ENCODE data around the gene WDR89. TPM values are rescaled to one million over a fixed set of nuclear protein-coding genes. Genes with fewer than 3 reads are reported as not detected.

The WDR89 gene
- total and polyA plus RNA-seq, 4 donors: 3.3 to 9.2 (median 5.5) TPM

- DNase-seq (ENCODE audit: low spot score): no peak
- no peak overlapping the region for H3K27ac ChIP-seq (ENCODE audit: low read depth in 1 of 2, low read length in 2 of 2)
- H3K9ac ChIP-seq (ENCODE audit: low read depth in 1 of 2, low read length in 2 of 2): no peak overlapping the region
- H3K4me1 ChIP-seq (ENCODE audit: control insufficient read depth in 4 of 4, insufficient read depth in 4 of 4, low read length in 3 of 4): no peaks in the 10 kb centered on the region
- H3K4me3 ChIP-seq (ENCODE audit: low read depth in 1 of 3, low read length in 3 of 3): no peak overlapping the region
- 93% methylated on average over 5 of the region's 5 CpGs for WGBS
- no peaks in the 10 kb centered on the region for H3K9me3 ChIP-seq (ENCODE audit: control insufficient read depth in 4 of 4, low read length in 3 of 4)
- no peaks in the 10 kb centered on the region for H3K27me3 ChIP-seq (ENCODE audit: control insufficient read depth in 4 of 4, insufficient read depth in 4 of 4, low read length in 3 of 4)
- H3K36me3 ChIP-seq (ENCODE audit: control insufficient read depth in 4 of 4, insufficient read depth in 3 of 4, low read depth in 1 of 4, low read length in 3 of 4): peaks cover 3 to 8% (median 7%) of the 10 kb centered on the region in 4 donors
- TF ChIP-seq HNF4G (IDR thresholded peaks at IDR 0.05): no peak
- no peak for TF ChIP-seq NR2F2 (IDR thresholded peaks at IDR 0.05)
- no peak for TF ChIP-seq ATF3 (IDR thresholded peaks at IDR 0.05)
- no peak for TF ChIP-seq SP1 (IDR thresholded peaks at IDR 0.05)
- TF ChIP-seq JUND (IDR thresholded peaks at IDR 0.05): no peak
- TF ChIP-seq HNF4A (conservative IDR thresholded peaks at IDR 0.05): no peak
- TF ChIP-seq TAF1 (conservative IDR thresholded peaks at IDR 0.05): no peak
- no peak for TF ChIP-seq MAX (IDR thresholded peaks at IDR 0.05)
- no peak for TF ChIP-seq GABPA (IDR thresholded peaks at IDR 0.05 in 1 of 2, conservative IDR thresholded peaks at IDR 0.05 in 1 of 2)
- no peak for TF ChIP-seq REST (IDR thresholded peaks at IDR 0.05)
- no peak for TF ChIP-seq EGR1 (IDR thresholded peaks at IDR 0.05; ENCODE audit: low read depth in 2 of 2)
- no peak for TF ChIP-seq FOXA2 (IDR thresholded peaks at IDR 0.05)
- no peak for TF ChIP-seq FOXA1 (IDR thresholded peaks at IDR 0.05)
- no peak for TF ChIP-seq CTCF (IDR thresholded peaks at IDR 0.05; ENCODE audit: low read depth, low read length, missing input control)
Measured at GRCh38 chr14:63603749-63604277, 37.9 kb downstream of the WDR89 start.

GRCh38 chr14:63598807-63599206, 42.9 kb downstream of the WDR89 start:
- Histone ChIP-seq H3K9me3 (ENCODE audit: control insufficient read depth in 4 of 4, low read length in 3 of 4) (peaks cover 0 to 14% (median 3%) of the 10 kb centered on the region in 4 donors), H3K27me3 (ENCODE audit: control insufficient read depth in 4 of 4, insufficient read depth in 4 of 4, low read length in 3 of 4) (no peaks in the 10 kb centered on the region), H3K4me3 (ENCODE audit: low read depth in 1 of 3, low read length in 3 of 3) (no peak overlapping the region), H3K36me3 (ENCODE audit: control insufficient read depth in 4 of 4, insufficient read depth in 3 of 4, low read depth in 1 of 4, low read length in 3 of 4) (peaks cover 2 to 10% (median 9%) of the 10 kb centered on the region in 4 donors), H3K27ac (ENCODE audit: low read depth in 1 of 2, low read length in 2 of 2) (no peak overlapping the region), H3K4me1 (ENCODE audit: control insufficient read depth in 4 of 4, insufficient read depth in 4 of 4, low read length in 3 of 4) (no peaks in the 10 kb centered on the region), H3K9ac (ENCODE audit: low read depth in 1 of 2, low read length in 2 of 2) (no peak overlapping the region)
- TF ChIP-seq MAX (IDR thresholded peaks at IDR 0.05): no peak
- no peak for TF ChIP-seq FOXA2 (IDR thresholded peaks at IDR 0.05)
- no peak for TF ChIP-seq HNF4G (IDR thresholded peaks at IDR 0.05)
- no peak for TF ChIP-seq ZBTB33 (IDR thresholded peaks at IDR 0.05)
- TF ChIP-seq JUND (IDR thresholded peaks at IDR 0.05): no peak
- no peak for TF ChIP-seq YY1 (IDR thresholded peaks at IDR 0.05)
- no peak for TF ChIP-seq GABPA (IDR thresholded peaks at IDR 0.05 in 1 of 2, conservative IDR thresholded peaks at IDR 0.05 in 1 of 2)
- 95% methylated on average over 4 of the region's 4 CpGs for WGBS
- no peak for DNase-seq (ENCODE audit: low spot score)

All from liver (tissue), 9 donors.